IMR-90 (cell line): ENCODE measurements around the gene PFN2.
A peak's percentile ranks its signal among the peaks of the same experiment; 100 is the strongest.

Source experiments
- BHLHE40 ChIP-seq: fragments of 150-350 bp; IDR thresholded peaks from 2 replicates; pipeline ENCODE4 v1.6.1; 2016; ENCODE audit warnings: mild to moderate bottlenecking, low read depth, low read length
- CEBPB ChIP-seq: IDR thresholded peaks from 2 replicates; pipeline ENCODE4 v1.6.1; 2012; ENCODE audit warnings: low read depth, low read length, improper control_type of control experiment
- CHD1 ChIP-seq: IDR thresholded peaks from 2 replicates; pipeline ENCODE4 v1.6.1; 2012; ENCODE audit warnings: low read depth, low read length, improper control_type of control experiment
- CTCF ChIP-seq: conservative IDR thresholded peaks from 2 replicates; pipeline ENCODE4 v1.5.1; 2012; ENCODE audit warnings: mild to moderate bottlenecking, low read depth, low read length, improper control_type of control experiment
- FOS ChIP-seq: fragments of 150-350 bp; IDR thresholded peaks from 2 replicates; pipeline ENCODE4 v1.6.1; 2016; ENCODE audit warnings: low read depth, low read length
- MAFK ChIP-seq: IDR thresholded peaks from 2 replicates; pipeline ENCODE4 v1.6.1; 2012; ENCODE audit warnings: low read depth, low read length, improper control_type of control experiment
- MAZ ChIP-seq: IDR thresholded peaks from 2 replicates; pipeline ENCODE4 v1.6.1; 2012; ENCODE audit warnings: low read depth, mild to moderate bottlenecking, low read length, improper control_type of control experiment, moderate library complexity, borderline replicate concordance
- NFE2L2 ChIP-seq: fragments of 150-350 bp; IDR thresholded peaks from 2 replicates; pipeline ENCODE4 v1.6.1; 2016; ENCODE audit warnings: low read depth, mild to moderate bottlenecking, low read length
- POLR2A ChIP-seq: IDR thresholded peaks from 2 replicates; pipeline ENCODE4 v1.6.1; 2012; ENCODE audit warnings: mild to moderate bottlenecking, low read depth, low read length
- RAD21 ChIP-seq: IDR thresholded peaks from 2 replicates; pipeline ENCODE4 v1.6.1; 2012; ENCODE audit warnings: low read length, improper control_type of control experiment
- RCOR1 ChIP-seq: IDR thresholded peaks from 2 replicates; pipeline ENCODE4 v1.6.1; 2012; ENCODE audit warnings: mild to moderate bottlenecking, low read length, improper control_type of control experiment; ENCODE audit not compliant: insufficient replicate concordance
- RFX5 ChIP-seq: IDR thresholded peaks from 2 replicates; pipeline ENCODE4 v1.8.0; 2012; ENCODE audit warnings: low read depth, mild to moderate bottlenecking, low read length, moderate library complexity
- SMC3 ChIP-seq: fragments of 150-350 bp; IDR thresholded peaks from 2 replicates; pipeline ENCODE4 v1.6.1; 2016; ENCODE audit warnings: low read depth, mild to moderate bottlenecking, antibody characterized with exemption, low read length, moderate library complexity
- TF ChIP-seq, protein P1 (sequence below): fragments of 150-350 bp; IDR thresholded peaks from 2 replicates; pipeline ENCODE4 v1.6.1; 2017; ENCODE audit warnings: mild to moderate bottlenecking, antibody characterized with exemption, low read length, low read depth

GRCh38 chr3:150005243-150006112 lies 34.8 kb upstream of the PFN2 start:
- no peak for TF ChIP-seq SMC3
- no peak for TF ChIP-seq CTCF
- TF ChIP-seq POLR2A, result no peak
- TF ChIP-seq RAD21, result no peak
- TF ChIP-seq, protein P1, sequence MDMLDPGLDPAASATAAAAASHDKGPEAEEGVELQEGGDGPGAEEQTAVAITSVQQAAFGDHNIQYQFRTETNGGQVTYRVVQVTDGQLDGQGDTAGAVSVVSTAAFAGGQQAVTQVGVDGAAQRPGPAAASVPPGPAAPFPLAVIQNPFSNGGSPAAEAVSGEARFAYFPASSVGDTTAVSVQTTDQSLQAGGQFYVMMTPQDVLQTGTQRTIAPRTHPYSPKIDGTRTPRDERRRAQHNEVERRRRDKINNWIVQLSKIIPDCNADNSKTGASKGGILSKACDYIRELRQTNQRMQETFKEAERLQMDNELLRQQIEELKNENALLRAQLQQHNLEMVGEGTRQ, result no peak
- no peak for TF ChIP-seq CHD1
- no peak for TF ChIP-seq MAZ
- no peak for TF ChIP-seq BHLHE40
- no peak for TF ChIP-seq RCOR1
- TF ChIP-seq MAFK, result peak; percentile 77
- TF ChIP-seq CEBPB, result no peak
- TF ChIP-seq FOS, result peak; percentile 43; the same call in 1 of the 2 replicates
- no peak for TF ChIP-seq NFE2L2
- no peak for TF ChIP-seq RFX5
